ENCODE data around the gene TBX3.
A peak's percentile ranks its signal among the peaks of the same experiment; 100 is the strongest.

The TBX3 gene

GRCh38 chr12:114668151-114668885 is 15.7 kb downstream of the TBX3 start:
- DNase-seq (ENCODE audit: low read depth) = no peak

DNA sequence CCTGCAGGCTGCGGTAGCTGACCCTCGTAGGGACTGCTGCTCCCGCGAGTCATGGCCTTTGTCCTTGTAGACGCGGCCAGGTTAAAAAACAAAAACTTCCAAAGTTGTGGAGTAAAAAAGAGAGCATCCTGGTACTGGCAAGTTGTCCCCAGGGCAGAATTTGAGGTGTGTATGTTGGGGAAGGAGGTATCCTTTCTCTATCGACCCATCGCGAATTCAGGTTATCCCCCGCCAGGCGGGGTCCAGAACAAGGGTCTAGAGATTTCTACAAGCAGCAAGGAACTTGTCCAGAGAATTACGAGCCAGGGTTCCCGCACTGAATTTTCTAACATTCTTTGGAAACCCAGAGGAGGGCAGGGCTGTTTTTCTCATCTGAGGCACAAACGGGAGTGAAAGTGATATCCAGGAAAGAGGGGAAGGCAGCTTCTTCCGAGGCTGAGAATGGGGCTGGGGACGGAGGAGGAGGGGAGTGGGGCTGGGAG is 16.3 kb downstream of the TBX3 start:
- DNase-seq (ENCODE audit: low read depth) = no peak

- DNase-seq (ENCODE audit: low read depth) = no peak
Measured at GRCh38 chr12:114666746-114667668, 17.0 kb downstream of the TBX3 start.

DNA sequence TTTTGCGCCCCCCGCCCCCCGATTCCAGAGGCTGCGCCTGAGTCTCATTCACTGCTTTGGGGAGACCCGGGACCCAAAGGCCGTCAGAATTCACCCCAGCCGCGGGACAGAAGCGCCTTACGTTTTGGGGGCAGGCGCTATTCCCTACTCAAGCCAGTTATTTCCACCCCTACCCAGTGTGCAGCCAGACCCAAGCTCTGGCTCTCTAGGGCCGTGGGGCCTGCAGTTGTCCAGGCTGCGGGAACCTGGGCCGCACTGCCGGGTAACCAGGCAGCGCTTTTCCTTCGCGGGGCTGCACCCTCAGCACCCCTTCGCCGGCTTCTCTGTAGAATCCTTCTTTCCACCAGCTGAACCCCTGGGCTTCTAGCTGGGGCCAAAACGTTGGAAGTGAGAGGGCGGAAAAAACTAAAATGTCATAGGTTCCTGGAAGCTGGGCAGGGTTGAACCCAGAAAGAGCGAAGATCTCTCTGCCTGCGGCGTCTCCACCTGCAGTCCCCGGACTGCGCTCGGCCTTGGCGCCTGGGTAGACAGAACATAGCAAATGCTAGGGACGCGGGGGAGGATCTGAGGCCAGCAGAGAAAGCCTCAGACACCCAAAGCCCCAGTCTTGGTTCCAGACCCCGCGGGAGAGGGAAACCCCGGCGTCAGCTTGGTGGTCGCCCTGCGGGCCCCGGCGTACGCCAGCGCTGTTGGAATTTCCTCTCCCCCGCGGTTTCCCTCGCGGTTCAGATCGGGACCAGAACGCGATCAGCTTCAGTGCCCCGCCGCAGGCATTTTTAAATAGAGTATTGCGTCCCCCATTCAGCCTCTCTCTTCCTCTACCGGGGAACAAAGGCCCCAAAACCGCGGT is 18.3 kb downstream of the TBX3 start:
- DNase-seq (ENCODE audit: low read depth) = no peak

DNA sequence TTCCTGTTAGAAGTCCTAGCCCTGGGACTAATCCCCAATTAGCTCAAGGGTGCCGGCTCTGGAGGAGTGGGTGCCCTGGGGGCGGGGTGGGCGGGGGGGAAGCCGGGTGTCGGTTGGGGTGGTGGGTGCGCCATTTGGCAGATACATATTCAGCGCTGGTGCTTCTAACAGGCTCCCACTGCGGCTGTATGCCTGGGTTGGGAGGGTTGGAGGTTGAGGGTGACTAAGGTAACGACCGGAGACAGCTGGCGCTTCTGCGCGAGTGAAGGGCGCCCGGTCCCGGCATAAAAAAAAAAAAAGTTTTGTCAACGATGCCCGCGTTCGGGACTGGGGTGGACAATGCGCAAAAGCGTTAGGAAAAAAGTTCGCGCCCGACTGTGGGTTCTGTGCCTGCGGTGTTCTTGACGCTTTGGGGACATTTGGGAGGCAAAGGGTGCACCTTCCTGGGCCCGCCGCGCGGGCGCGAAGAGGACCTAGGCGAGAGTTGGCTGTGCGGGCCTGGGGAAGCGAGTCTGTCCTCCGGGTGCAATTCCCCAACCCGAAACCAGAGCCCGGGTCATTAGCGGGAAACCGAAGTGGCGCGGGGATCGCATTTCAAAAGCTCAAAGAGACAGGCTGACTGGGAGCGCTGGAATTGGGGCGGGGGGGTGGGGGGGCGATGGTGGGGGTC is 19.2 kb downstream of the TBX3 start:
- no peak for DNase-seq (ENCODE audit: low read depth)

DNA sequence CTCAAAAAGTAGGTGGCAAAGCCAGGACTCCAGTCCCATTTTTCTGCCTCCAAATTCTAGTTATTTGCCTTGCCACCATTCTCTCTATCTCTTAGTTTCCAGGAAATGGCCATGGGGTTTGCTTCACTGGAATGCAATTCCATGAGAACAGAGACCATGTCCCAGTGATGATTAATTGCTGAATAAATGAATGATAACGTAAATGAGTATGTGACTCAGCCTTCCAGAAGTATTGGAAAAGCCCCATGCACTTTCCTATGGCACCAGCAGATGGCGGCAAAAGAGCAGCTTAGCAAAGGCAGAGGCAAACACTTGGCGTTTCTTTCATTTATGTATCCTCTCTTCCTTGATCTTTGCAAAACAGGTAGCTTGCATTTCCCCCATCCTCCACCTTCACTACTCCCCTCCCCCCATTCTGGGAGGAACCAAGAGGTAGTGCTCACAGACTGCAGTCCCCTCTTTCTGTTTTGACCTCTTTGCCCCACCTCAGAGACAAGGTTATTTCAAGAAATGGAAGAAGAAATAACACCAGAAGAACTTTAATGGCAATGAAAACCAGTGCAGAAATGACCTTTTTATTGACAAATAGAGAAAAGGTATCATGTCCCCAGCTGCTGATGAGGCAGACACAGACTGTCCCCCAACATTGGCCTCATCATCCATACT is 21.3 kb downstream of the TBX3 start:
- peak; percentile 23 for DNase-seq (ENCODE audit: low read depth)

DNA sequence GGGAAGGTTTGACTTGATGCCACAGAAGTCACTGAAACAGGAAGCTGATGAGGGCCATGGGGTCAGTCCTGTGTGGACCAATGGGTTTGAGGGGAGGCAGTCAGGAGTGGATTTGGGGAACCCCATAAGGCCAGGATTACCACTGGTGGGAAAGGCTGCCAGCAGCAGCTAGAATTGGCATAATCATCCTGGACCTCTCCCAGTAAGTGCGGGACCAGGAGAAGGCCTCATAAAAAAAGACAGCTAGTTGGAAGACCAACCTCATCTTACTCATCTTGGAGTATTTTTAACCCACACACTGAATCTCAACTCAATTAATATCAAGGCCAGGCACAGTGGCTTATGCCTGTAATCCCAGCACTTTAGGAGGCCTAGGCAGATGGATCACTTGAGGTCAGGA is 22.7 kb downstream of the TBX3 start:
- no peak for DNase-seq (ENCODE audit: low read depth)

- no peak for DNase-seq (ENCODE audit: low read depth)
Measured at GRCh38 chr12:114659084-114659483, 24.9 kb downstream of the TBX3 start.

DNA sequence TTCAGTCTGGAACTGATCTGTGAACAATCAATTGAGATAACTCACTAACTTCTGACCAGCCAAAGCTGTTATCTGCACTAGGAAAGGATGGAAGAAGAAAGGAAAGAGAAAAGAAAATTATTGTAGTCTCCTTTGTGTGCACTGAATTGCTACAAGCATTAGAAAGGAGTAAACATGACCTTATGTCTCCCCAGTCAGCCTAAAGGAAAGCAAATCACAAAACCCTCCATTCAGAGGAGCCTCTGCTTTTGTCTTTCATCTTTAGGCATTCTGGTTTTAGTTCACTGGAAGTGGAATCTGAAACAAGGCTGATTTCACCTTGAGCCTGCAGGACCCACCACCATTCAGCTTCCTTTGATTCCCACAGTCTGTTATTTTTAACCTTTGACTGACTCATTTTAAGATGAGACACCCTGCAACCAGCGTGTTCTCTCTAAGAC is 26.0 kb downstream of the TBX3 start:
- no peak for DNase-seq (ENCODE audit: low read depth)

DNA sequence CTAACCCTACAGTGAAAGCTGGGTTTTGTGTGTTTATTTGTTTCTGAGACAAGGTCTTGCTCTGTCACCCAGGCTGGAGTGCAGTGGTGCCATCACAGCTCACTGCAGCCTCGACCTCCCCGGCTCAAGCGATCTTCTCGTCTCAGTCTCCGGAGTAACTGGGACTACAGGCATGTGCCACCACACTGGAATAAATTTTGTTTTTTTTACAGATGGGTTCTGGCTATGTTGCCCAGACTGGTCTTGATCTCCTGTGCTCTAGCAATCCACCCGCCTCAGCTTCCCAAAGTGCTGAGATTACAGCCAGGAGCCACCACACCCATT is 26.4 kb downstream of the TBX3 start:
- DNase-seq (ENCODE audit: low read depth) = no peak

GRCh38 chr12:114656906-114657596 is 26.9 kb downstream of the TBX3 start:
- no peak for DNase-seq (ENCODE audit: low read depth)

DNA sequence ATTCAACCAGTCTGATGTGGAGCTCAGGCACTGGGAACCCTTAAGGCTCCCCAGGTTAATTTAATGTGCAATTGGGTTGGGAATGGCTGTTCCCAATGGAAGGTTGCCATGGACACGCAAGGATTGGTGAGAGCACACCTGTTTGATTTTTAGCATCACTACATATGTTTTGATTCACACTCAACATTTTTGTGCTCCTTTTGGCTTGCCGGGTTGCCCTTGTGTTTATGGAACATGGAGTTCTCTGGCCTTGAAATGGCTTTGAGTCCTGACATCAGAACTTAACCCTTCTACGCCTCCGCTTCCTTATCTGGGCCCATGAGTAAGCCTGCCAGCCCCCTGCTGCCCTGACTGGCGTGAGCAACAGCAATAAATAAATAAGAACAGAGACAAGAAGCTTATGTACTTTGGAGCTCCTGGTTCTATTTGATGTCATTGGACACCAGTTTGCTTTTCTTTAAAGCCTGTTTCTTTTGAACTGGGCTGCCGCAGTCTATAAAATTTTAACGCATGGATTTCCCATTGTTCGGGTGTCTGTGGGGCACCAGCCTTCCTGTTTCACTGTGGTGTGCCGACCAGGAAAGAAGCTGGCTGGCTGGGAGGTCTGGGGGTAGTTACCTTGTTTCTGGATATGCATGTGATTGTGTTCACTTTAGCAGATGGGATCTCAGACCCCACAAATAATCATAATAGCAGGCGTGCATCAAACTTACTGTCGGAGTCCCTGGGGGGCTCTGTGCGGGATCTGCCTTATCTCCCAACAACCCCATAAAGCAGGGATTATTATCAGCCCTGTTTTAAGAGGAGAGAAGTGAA is 27.8 kb downstream of the TBX3 start:
- no peak for DNase-seq (ENCODE audit: low read depth)

GRCh38 chr12:114649585-114649984 is 34.4 kb downstream of the TBX3 start:
- no peak for DNase-seq (ENCODE audit: low read depth)

GRCh38 chr12:114648711-114649110 is 35.3 kb downstream of the TBX3 start:
- DNase-seq (ENCODE audit: low read depth) = no peak

DNA sequence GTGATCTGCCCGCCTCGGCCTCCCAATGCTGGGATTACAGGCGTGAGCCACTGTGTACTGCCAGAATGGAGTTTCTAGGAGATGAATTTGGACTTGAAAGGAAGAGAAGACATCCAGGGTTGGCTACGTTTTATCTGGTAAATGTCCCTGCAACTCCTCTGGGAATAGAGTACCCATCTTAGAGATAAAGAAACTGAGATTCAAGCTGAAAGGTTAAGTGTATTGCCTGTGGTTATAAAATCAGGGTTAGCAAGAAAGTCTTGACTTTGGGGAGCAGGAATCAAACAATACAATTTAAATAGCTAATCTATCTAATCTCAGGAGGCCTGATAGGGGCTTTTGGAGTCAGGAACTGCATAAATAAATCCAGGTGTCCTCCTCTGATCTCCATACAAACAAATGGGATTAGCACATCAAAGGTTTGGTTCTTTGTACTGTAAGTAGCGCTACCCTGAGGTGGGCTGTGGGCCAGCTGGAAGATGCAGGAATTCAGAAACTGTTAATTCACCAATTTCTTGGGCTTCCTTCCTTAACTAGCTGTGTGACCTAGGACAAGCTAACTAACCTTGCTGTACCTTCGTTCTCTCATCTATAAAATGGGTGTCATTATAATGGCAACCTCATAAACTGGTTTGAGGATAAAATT is 45.1 kb downstream of the TBX3 start:
- DNase-seq (ENCODE audit: low read depth) = no peak

DNA sequence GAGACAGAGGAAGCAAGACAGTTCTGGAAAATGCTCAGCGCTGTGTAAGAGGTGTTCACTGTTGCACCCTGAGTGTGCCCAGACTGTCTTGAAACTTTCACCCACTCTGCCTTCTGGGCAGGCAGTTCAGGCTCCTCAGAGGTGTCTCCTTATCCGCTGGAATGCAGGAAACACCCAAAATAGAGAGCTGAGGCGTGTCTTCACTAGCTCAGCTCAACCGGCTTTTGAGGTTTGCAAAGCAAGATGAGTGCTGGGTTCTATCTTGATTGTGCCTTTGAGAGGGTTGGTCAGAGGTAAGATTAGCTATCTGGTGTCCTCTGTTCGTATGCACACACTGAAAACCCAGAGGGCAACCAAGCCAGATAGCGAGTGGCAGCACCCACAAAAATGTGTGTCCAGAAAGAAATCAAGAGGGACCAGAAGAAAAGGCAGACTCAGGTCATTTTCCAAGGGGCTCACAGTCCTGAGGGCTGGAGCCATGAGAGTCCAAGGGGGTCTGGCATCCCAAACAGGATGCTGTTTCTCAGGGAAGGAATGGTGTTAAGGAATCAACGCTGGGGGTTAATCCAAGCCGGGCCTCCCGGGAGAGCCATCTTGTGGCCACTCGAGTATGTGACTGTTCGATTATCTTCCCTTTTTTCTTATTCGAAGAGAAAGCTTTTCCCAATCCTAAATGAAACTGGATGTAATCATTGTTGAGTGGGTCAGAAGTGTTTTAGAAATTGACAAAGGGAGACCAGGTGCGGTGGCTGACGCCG is 47.1 kb downstream of the TBX3 start:
- DNase-seq (ENCODE audit: low read depth) = no peak

GRCh38 chr12:114631242-114631641 is 52.7 kb downstream of the TBX3 start:
- no peak for DNase-seq (ENCODE audit: low read depth)

DNA sequence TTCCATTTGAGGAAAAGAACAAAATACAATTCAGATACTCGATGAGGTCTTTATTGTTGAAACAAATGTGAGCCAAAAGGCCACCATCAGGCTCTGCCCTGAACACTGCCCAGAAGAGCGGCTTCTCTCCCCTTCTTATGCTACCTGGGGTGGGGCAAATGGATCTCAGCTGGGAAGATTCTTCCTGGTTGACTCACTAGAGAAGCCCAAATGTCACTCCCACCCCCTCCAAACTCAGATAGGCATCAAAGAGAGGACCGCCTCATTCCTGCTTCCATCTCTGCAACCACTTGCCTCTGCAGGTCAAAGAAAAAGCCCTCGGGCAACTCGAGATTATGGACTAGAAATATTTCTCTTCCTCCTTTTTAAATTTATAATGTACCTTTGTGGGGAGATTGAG is 55.8 kb downstream of the TBX3 start:
- no peak for DNase-seq (ENCODE audit: low read depth)

All from stimulated activated CD8-positive, alpha-beta memory T cell treated with anti-CD3 and anti-CD28 coated beads, Interleukin-7, amount 100 ng/mL, for 24 hours (primary cell).